ENCODE data around the gene NEU3.
"Not testable (repeated sequence)": the region's sequence is repeated elsewhere in the genome, so short reads cannot be mapped to it uniquely, and the experiment has no call there.

Gene NEU3

DNA sequence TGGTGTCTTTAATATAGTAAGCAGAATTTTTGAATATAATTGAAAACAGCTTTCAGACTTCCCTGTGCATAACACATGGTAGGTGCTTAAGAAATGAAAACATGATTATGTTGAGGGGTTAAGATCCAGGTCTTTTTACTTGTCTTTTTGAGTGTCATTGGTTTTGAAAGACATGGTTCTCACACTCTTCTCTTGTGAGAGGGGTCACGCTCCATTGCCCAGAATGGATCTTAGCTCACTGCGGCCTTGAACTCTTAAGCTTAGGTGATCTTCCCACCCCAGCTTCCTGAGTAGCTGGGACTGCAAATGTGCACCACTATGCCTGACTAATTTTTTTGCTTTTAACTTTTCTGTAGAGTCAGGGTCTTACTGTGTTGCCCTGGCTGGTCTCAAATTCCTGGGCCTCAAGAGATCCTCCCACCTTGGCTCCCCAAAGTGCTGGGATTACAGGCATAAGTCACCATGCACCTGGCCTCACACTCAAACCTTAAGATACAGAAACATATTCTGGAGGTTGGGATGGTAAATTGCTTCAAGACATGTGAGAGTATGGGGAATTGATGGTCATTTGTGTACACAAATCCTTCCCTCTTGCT, 38.3 kb upstream of the NEU3 start:
- peak overlapping the region; percentile 98 for H3K4me3 ChIP-seq (ENCODE audit: low read length)
- TF ChIP-seq, protein P1, sequence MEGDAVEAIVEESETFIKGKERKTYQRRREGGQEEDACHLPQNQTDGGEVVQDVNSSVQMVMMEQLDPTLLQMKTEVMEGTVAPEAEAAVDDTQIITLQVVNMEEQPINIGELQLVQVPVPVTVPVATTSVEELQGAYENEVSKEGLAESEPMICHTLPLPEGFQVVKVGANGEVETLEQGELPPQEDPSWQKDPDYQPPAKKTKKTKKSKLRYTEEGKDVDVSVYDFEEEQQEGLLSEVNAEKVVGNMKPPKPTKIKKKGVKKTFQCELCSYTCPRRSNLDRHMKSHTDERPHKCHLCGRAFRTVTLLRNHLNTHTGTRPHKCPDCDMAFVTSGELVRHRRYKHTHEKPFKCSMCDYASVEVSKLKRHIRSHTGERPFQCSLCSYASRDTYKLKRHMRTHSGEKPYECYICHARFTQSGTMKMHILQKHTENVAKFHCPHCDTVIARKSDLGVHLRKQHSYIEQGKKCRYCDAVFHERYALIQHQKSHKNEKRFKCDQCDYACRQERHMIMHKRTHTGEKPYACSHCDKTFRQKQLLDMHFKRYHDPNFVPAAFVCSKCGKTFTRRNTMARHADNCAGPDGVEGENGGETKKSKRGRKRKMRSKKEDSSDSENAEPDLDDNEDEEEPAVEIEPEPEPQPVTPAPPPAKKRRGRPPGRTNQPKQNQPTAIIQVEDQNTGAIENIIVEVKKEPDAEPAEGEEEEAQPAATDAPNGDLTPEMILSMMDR (conservative IDR thresholded peaks at IDR 0.05; ENCODE audit: low read length) = no peak
- no peak for DNase-seq (ENCODE audit: low read depth)

DNA sequence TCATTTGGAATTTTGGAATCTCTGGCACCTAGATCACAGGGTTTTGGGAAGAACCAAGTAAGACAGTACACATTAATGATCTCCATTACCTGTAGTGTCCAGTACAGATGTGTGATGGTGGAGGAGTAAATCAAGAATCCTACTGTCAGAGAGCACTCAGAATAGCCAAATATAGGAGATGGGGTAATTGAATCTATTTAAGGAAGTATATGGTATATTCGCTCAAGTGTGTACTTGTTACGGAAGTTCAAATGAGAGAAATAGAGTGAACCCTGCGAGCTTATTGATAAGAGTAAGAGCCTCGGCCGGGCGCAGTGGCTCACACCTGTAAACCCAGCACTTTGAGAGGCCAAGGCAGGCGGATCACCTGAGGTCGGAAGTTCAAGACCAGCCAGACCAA, 37.5 kb upstream of the NEU3 start:
- TF ChIP-seq, protein P1 (conservative IDR thresholded peaks at IDR 0.05; ENCODE audit: low read length) = no peak
- no peak overlapping the region for H3K4me3 ChIP-seq (ENCODE audit: low read length)
- DNase-seq (ENCODE audit: low read depth) = no peak

- H3K4me3 ChIP-seq (ENCODE audit: low read length) = no peak overlapping the region
- no peak for DNase-seq (ENCODE audit: low read depth)
- TF ChIP-seq, protein P1 (conservative IDR thresholded peaks at IDR 0.05; ENCODE audit: low read length) = no peak
Observed at GRCh38 chr11:74952752-74953151, 36.0 kb upstream of the NEU3 start.

DNA sequence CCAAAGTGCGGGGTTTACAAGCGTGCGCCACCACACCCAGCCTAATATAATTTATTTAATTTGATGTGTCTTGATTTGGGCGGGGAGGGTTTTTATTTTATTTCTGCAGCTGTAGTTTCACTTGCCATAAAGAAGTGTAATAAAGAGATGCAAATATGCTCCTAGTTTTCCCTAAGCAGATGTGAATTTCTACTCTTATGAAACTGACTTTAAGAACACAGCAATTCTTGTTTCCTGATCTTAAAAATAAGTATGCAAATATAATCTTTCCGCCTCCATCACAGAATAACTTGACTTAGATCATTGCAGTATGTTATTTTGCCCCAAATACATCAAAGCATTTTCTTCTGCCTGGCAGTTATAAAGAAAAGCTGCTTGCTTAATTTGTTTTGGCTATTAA, 35.3 kb upstream of the NEU3 start:
- H3K4me3 ChIP-seq (ENCODE audit: low read length) = no peak overlapping the region
- TF ChIP-seq, protein P1 (conservative IDR thresholded peaks at IDR 0.05; ENCODE audit: low read length) = no peak
- DNase-seq (ENCODE audit: low read depth) = no peak

DNA sequence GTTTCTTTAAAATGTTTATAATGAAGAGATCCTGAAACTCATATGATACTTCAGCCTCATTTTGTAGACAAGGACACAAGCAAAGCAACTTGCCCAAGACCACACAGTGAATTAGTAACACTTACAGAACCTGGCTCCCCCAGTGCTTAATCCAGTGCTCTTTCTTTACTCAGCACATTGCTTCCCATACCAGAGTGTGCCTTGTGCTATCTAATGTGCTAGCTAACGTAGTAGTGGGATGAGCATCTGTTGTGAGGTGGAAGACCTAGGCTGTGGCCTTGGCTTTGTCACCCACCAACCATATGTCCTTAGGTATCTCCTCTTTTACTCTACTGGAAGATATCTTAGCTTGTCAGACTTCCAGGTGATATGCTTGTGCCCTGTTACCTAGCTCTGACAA, 34.5 kb upstream of the NEU3 start:
- TF ChIP-seq, protein P1 (conservative IDR thresholded peaks at IDR 0.05; ENCODE audit: low read length) = no peak
- no peak for DNase-seq (ENCODE audit: low read depth)
- H3K4me3 ChIP-seq (ENCODE audit: low read length) = no peak overlapping the region

GRCh38 chr11:74956397-74957015, 32.2 kb upstream of the NEU3 start:
- TF ChIP-seq, protein P1 (conservative IDR thresholded peaks at IDR 0.05; ENCODE audit: low read length) = no peak
- no peak overlapping the region for H3K4me3 ChIP-seq (ENCODE audit: low read length)
- DNase-seq (ENCODE audit: low read depth) = no peak

DNA sequence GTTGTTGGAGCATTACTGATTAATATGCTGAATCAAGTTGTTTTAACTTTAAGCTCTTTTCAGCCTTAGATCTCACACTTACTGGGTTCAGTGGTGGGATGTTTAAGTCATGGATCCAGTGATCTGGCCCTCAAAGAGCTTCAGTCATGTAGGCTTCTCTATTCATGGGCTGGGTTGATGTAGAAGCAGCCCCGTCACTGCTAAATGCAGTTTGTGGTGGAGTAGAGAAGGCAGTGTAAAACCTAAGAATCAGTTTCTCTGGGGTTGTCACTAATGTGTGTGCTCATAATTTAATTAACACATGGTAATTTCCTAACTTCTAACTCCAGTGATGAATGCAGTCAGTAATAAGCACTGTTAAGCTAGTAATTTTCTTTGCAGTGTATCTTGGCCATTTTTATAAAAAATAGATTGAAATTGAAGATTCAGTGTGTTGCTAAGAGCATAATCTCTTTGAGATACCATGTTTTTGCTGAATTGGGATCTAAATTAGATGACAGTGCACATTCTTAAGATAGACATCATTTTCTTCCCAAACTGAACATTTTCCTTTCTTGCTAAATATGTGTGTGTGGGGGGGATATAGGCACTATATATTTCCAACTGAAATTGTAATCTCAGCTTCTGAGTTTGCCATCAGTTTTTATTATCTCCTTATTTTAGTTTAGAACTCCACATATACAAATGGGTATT, 30.6 kb upstream of the NEU3 start:
- DNase-seq (ENCODE audit: low read depth) = no peak
- TF ChIP-seq, protein P1 (conservative IDR thresholded peaks at IDR 0.05; ENCODE audit: low read length) = no peak
- H3K4me3 ChIP-seq (ENCODE audit: low read length) = no peak overlapping the region

GRCh38 chr11:74960128-74960527, 28.6 kb upstream of the NEU3 start:
- DNase-seq (ENCODE audit: low read depth); H3K4me3 ChIP-seq (ENCODE audit: low read length): not testable (repeated sequence)

Measured in AG10803 (cell line).